Measurements from ENCODE around the gene GFY. TPM values are rescaled to one million over a fixed set of nuclear protein-coding genes. Genes with fewer than 3 reads are reported as not detected.
"Not testable (repeated sequence)": the region's sequence is repeated elsewhere in the genome, so short reads cannot be mapped to it uniquely, and the experiment has no call there.

GFY gene
- total RNA-seq, 1 donor from 2014 or later, result not detected

DNA sequence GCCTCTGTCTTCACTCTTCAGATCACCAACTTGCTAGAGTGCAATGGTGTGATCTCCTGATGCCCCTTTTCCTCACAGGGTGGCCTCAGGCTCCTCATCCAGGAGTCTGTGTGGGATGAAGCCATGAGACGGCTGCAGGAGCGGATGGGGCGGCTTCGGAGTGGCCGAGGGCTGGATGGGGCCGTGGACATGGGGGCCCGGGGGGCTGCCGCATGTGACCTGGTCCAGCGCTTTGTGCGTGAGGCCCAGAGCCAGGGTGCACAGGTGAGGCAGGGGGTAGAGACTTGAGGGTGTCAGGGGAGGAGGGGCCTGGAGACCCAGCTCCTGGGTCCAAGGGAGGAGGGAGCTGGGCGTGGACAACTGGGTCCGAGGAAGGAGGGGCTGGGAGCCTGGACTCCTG is 37.3 kb downstream of the GFY start:
- Histone ChIP-seq H3K4me1 (ENCODE audit: control insufficient read depth in 3 of 3, insufficient read depth in 3 of 3, low read length in 3 of 3) (peaks cover 0 to 4% (median 4%) of the 10 kb centered on the region in 3 donors), H3K27me3 (ENCODE audit: control insufficient read depth in 3 of 3, insufficient read depth in 3 of 3, low read length in 3 of 3) (no peaks in the 10 kb centered on the region), H3K9ac (ENCODE audit: low read depth in 1 of 3, low read length in 3 of 3) (no peak overlapping the region), H3K36me3 (ENCODE audit: control insufficient read depth in 3 of 3, insufficient read depth in 3 of 3, low read length in 3 of 3) (peaks cover 0 to 6% (median 6%) of the 10 kb centered on the region in 3 donors), H3K27ac (ENCODE audit: low read depth, low read length) (no peak overlapping the region), H3K4me3 (ENCODE audit: low read length in 3 of 3) (no peak overlapping the region), H3K9me3 (ENCODE audit: control insufficient read depth in 3 of 3, low read length in 3 of 3) (no peaks in the 10 kb centered on the region)

DNA sequence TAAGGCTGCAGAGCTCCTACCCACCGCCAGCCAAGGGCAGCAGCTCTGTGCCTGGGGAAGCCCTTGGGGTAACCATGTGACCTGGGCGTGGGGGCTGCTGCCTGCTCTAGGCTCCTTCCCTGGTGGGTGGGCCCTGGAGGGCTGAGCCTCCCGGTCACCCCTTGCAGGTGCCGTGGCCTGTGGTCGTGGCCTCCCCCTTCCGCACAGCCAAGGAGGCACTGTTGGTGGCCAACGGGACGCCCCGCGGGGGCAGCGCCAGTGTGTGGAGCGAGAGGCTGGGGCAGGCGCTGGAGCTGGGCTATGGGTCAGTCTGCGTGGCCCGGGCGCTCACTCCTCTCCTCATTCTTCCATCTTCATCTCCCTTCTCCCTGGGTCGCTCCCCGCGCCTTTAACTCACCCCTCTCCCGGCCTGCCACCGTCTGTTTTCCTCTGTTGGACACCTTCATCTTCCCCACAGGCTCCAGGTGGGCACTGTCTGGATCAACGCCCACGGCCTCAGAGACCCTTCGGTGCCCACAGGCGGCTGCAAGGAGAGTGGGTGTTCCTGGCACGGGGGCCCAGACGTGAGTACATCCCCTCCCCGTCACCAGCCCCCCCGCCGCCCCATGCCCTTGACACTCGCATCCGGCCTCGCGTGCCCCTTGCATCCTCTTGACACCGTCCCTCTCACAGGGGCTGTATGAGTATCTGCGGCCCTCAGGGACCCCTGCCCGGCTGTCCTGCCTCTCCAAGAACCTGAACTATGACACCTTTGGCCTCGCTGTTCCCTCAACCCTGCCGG is 39.0 kb downstream of the GFY start:
- no peak overlapping the region for H3K9ac ChIP-seq (ENCODE audit: low read depth in 1 of 3, low read length in 3 of 3)
- H3K4me1 ChIP-seq (ENCODE audit: control insufficient read depth in 3 of 3, insufficient read depth in 3 of 3, low read length in 3 of 3), result peaks cover 7 to 8% (median 8%) of the 10 kb centered on the region in 3 donors
- no peak overlapping the region for H3K27ac ChIP-seq (ENCODE audit: low read depth, low read length)
- no peaks in the 10 kb centered on the region for H3K9me3 ChIP-seq (ENCODE audit: control insufficient read depth in 3 of 3, low read length in 3 of 3)
- no peak overlapping the region for H3K4me3 ChIP-seq (ENCODE audit: low read length in 3 of 3)
- peaks cover 3 to 6% (median 6%) of the 10 kb centered on the region in 3 donors for H3K36me3 ChIP-seq (ENCODE audit: control insufficient read depth in 3 of 3, insufficient read depth in 3 of 3, low read length in 3 of 3)
- no peaks in the 10 kb centered on the region for H3K27me3 ChIP-seq (ENCODE audit: control insufficient read depth in 3 of 3, insufficient read depth in 3 of 3, low read length in 3 of 3)

DNA sequence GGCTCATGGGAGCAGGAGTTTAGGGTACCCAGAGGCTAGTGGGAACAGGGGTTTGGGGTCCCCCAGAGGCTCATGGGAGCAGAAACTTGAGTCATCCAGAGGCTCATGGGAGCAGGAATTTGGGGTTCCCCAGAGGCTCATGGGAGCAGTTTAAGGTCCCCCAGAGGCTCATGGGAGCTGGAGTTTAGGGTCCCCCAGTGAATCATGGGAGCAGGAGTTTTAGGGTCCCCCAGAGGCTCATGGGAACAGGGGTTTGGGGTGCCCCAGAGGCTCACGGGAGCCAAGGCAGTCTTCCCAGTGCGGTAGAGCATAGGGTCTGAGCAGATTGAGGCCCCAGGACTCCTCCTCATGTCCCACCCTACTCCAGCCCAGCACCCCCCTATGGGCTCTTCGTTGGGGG is 40.2 kb downstream of the GFY start:
- Histone ChIP-seq H3K36me3 (ENCODE audit: control insufficient read depth in 3 of 3, insufficient read depth in 3 of 3, low read length in 3 of 3) (peaks cover 3 to 6% (median 6%) of the 10 kb centered on the region in 3 donors), H3K27ac (ENCODE audit: low read depth, low read length) (no peak overlapping the region)

GRCh38 chr19:49468199-49468598 is 43.0 kb downstream of the GFY start:
- Histone ChIP-seq H3K9me3 (ENCODE audit: control insufficient read depth in 3 of 3, low read length in 3 of 3) (no peaks in the 10 kb centered on the region), H3K4me1 (ENCODE audit: control insufficient read depth in 3 of 3, insufficient read depth in 3 of 3, low read length in 3 of 3) (peaks cover 7 to 17% (median 12%) of the 10 kb centered on the region in 3 donors), H3K9ac (ENCODE audit: low read depth in 1 of 3, low read length in 3 of 3) (no peak overlapping the region), H3K27me3 (ENCODE audit: control insufficient read depth in 3 of 3, insufficient read depth in 3 of 3, low read length in 3 of 3) (no peaks in the 10 kb centered on the region), H3K36me3 (ENCODE audit: control insufficient read depth in 3 of 3, insufficient read depth in 3 of 3, low read length in 3 of 3) (peaks cover 3 to 6% (median 4%) of the 10 kb centered on the region in 3 donors), H3K4me3 (ENCODE audit: low read length in 3 of 3) (no peak overlapping the region), H3K27ac (ENCODE audit: low read depth, low read length) (peak overlapping the region; percentile 60)

More for the DNA sequence above, 40.2 kb downstream of the GFY start:
- Histone ChIP-seq H3K27me3 (ENCODE audit: control insufficient read depth in 3 of 3, insufficient read depth in 3 of 3, low read length in 3 of 3) (no peaks in the 10 kb centered on the region), H3K4me1 (ENCODE audit: control insufficient read depth in 3 of 3, insufficient read depth in 3 of 3, low read length in 3 of 3) (peaks cover 7 to 12% (median 9%) of the 10 kb centered on the region in 3 donors), H3K4me3 (ENCODE audit: low read length in 3 of 3) (no peak overlapping the region), H3K9ac (ENCODE audit: low read depth in 1 of 3, low read length in 3 of 3) (no peak overlapping the region), H3K9me3 (ENCODE audit: control insufficient read depth in 3 of 3, low read length in 3 of 3) (no peaks in the 10 kb centered on the region)

- no peaks in the 10 kb centered on the region for H3K27me3 ChIP-seq (ENCODE audit: control insufficient read depth in 3 of 3, insufficient read depth in 3 of 3, low read length in 3 of 3)
- no peak overlapping the region for H3K4me3 ChIP-seq (ENCODE audit: low read length in 3 of 3)
- no peaks in the 10 kb centered on the region for H3K9me3 ChIP-seq (ENCODE audit: control insufficient read depth in 3 of 3, low read length in 3 of 3)
- peaks cover 12 to 23% (median 18%) of the 10 kb centered on the region in 3 donors for H3K4me1 ChIP-seq (ENCODE audit: control insufficient read depth in 3 of 3, insufficient read depth in 3 of 3, low read length in 3 of 3)
- peaks cover 3 to 6% (median 4%) of the 10 kb centered on the region in 3 donors for H3K36me3 ChIP-seq (ENCODE audit: control insufficient read depth in 3 of 3, insufficient read depth in 3 of 3, low read length in 3 of 3)
- H3K9ac ChIP-seq (ENCODE audit: low read depth in 1 of 3, low read length in 3 of 3), result no peak overlapping the region
- peak overlapping the region; percentile 60 for H3K27ac ChIP-seq (ENCODE audit: low read depth, low read length)
These were observed 43.7 kb downstream of the GFY start for GRCh38 chr19:49468746-49469447.

- no peaks in the 10 kb centered on the region for H3K9me3 ChIP-seq (ENCODE audit: control insufficient read depth in 3 of 3, low read length in 3 of 3)
- no peaks in the 10 kb centered on the region for H3K27me3 ChIP-seq (ENCODE audit: control insufficient read depth in 3 of 3, insufficient read depth in 3 of 3, low read length in 3 of 3)
- no peak overlapping the region for H3K9ac ChIP-seq (ENCODE audit: low read depth in 1 of 3, low read length in 3 of 3)
- no peak overlapping the region for H3K4me3 ChIP-seq (ENCODE audit: low read length in 3 of 3)
- peaks cover 3 to 5% (median 4%) of the 10 kb centered on the region in 3 donors for H3K36me3 ChIP-seq (ENCODE audit: control insufficient read depth in 3 of 3, insufficient read depth in 3 of 3, low read length in 3 of 3)
- no peak overlapping the region for H3K27ac ChIP-seq (ENCODE audit: low read depth, low read length)
- peaks cover 21 to 29% (median 25%) of the 10 kb centered on the region in 3 donors for H3K4me1 ChIP-seq (ENCODE audit: control insufficient read depth in 3 of 3, insufficient read depth in 3 of 3, low read length in 3 of 3)
These were observed 44.8 kb downstream of the GFY start for GRCh38 chr19:49469828-49470614.

- Histone ChIP-seq H3K4me1 (ENCODE audit: control insufficient read depth in 3 of 3, insufficient read depth in 3 of 3, low read length in 3 of 3) (peaks cover 23 to 29% (median 27%) of the 10 kb centered on the region in 3 donors), H3K9ac (ENCODE audit: low read depth in 1 of 3, low read length in 3 of 3) (no peak overlapping the region), H3K27ac (ENCODE audit: low read depth, low read length) (no peak overlapping the region), H3K27me3 (ENCODE audit: control insufficient read depth in 3 of 3, insufficient read depth in 3 of 3, low read length in 3 of 3) (no peaks in the 10 kb centered on the region), H3K4me3 (ENCODE audit: low read length in 3 of 3) (no peak overlapping the region), H3K36me3 (ENCODE audit: control insufficient read depth in 3 of 3, insufficient read depth in 3 of 3, low read length in 3 of 3) (peaks cover 2 to 4% (median 3%) of the 10 kb centered on the region in 3 donors), H3K9me3 (ENCODE audit: control insufficient read depth in 3 of 3, low read length in 3 of 3) (no peaks in the 10 kb centered on the region)
These were observed 45.4 kb downstream of the GFY start for GRCh38 chr19:49470615-49470978.

DNA sequence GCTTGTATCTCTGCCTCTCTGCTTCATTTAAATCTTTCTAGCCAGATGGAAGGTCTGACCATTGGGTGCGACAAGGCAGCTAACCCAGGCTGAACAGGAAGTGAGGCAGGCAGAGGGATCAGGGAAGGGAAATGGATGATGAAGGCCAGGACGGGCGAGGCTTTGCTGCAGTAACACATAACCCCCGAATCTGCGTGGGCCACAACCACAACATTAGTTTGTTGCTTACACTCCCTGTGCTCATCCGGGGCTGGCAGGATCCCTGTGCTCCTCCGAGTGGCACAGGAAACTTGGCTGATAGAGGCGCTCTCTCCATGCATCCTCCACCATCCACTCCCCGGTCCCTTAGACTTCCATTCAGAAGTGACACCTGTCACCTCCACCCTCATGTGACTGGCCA is 47.7 kb downstream of the GFY start:
- Histone ChIP-seq H3K27me3 (ENCODE audit: control insufficient read depth in 3 of 3, insufficient read depth in 3 of 3, low read length in 3 of 3) (no peaks in the 10 kb centered on the region), H3K4me1 (ENCODE audit: control insufficient read depth in 3 of 3, insufficient read depth in 3 of 3, low read length in 3 of 3) (peaks cover 23 to 29% (median 27%) of the 10 kb centered on the region in 3 donors), H3K9me3 (ENCODE audit: control insufficient read depth in 3 of 3, low read length in 3 of 3) (no peaks in the 10 kb centered on the region), H3K27ac (ENCODE audit: low read depth, low read length) (no peak overlapping the region), H3K4me3 (ENCODE audit: low read length in 3 of 3) (no peak overlapping the region), H3K9ac (ENCODE audit: low read depth in 1 of 3, low read length in 3 of 3) (peak overlapping the region in 1 of 3 donors; percentile 3), H3K36me3 (ENCODE audit: control insufficient read depth in 3 of 3, insufficient read depth in 3 of 3, low read length in 3 of 3) (peaks cover 0 to 3% (median 0%) of the 10 kb centered on the region in 3 donors)

DNA sequence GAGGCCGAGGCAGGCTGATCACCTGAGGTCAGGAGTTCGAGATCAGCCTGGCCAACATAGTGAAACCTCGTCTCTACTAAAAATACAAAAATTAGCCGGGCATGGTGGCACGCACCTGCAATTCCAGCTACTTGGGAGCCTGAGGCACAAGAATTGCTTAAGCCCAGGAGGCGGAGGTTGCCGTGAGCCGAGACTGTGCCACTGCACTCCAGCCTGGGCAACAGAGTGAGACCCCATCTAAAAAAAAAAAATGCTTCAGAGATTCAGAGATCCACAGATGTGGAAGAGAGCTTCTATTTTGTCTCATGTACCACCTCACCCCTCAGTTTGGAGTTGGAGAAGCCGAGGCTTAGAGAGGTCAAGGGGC is 48.3 kb downstream of the GFY start:
- Histone ChIP-seq H3K4me1 (ENCODE audit: control insufficient read depth in 3 of 3, insufficient read depth in 3 of 3, low read length in 3 of 3) (peaks cover 22 to 25% (median 25%) of the 10 kb centered on the region in 3 donors), H3K27ac (ENCODE audit: low read depth, low read length) (peak overlapping the region; percentile 71), H3K9ac (ENCODE audit: low read depth in 1 of 3, low read length in 3 of 3) (peak overlapping the region; percentile 74 to 84 (median 74))

More for the DNA sequence above, 48.3 kb downstream of the GFY start:
- H3K4me3 ChIP-seq (ENCODE audit: low read length in 3 of 3), result peak overlapping the region; percentile 74 to 83 (median 78)
- not testable (repeated sequence) for H3K27me3 ChIP-seq (ENCODE audit: control insufficient read depth in 3 of 3, insufficient read depth in 3 of 3, low read length in 3 of 3); H3K36me3 ChIP-seq (ENCODE audit: control insufficient read depth in 3 of 3, insufficient read depth in 3 of 3, low read length in 3 of 3); H3K9me3 ChIP-seq (ENCODE audit: control insufficient read depth in 3 of 3, low read length in 3 of 3)

Measured in skeletal muscle tissue (tissue), 4 donors.